ENCODE measurements around the gene GLS. TPM values are rescaled to one million over a fixed set of nuclear protein-coding genes. Genes with fewer than 3 reads are reported as not detected.

Gene GLS
- total and polyA plus RNA-seq, 2 of the 13 experiments (the other 11 are each of a cell fraction or from before 2014, with no cell fraction given) = 78.6 to 183 TPM

DNA sequence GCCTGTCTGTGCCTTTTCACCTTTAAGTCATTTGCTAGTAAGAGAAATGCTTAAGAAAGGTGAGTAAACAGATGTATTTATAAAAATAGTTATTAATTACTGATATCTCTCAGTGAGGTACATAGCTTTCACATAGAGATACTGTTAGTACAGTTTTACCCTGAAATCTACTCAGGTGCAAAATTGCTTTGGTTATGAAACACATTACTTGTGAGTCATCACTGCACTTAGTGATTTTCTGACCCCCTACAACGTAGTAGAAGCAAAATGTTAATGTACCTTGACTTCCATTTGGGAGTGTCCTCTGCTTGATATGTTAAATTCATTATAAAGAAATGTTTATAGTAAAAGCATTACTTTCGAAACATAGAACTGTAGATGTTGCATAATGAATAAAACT, 6.5 kb downstream of the GLS start:
- H2AFZ ChIP-seq (ENCODE audit: low read length) = no peak overlapping the region
- peaks cover 2 to 8% of the 10 kb centered on the region in 2 experiments; a peak in 3 of 5 replicates for H3K36me3 ChIP-seq (replicated peaks in 1 of 2; ENCODE audit: control insufficient read depth in 1 of 2, insufficient read depth in 2 of 2, low read length in 2 of 2)
- H3K9me3 ChIP-seq (ENCODE audit: low read length) = no peaks in the 10 kb centered on the region
- TF ChIP-seq ASH2L (IDR thresholded peaks at IDR 0.05; ENCODE audit: insufficient read length, low read depth, low read length) (no peak), FOSL1 (CRISPR knock-in tag; IDR thresholded peaks at IDR 0.05; ENCODE audit: borderline replicate concordance) (0 out of 2 replicates have a peak, but pooled peaks have one; percentile 15), FOSL2 (CRISPR knock-in tag; IDR thresholded peaks at IDR 0.05) (peak; percentile 57; the same call in 1 of the 2 replicates)
- TF ChIP-seq, protein P1, sequence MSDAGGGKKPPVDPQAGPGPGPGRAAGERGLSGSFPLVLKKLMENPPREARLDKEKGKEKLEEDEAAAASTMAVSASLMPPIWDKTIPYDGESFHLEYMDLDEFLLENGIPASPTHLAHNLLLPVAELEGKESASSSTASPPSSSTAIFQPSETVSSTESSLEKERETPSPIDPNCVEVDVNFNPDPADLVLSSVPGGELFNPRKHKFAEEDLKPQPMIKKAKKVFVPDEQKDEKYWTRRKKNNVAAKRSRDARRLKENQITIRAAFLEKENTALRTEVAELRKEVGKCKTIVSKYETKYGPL (CRISPR knock-in tag; IDR thresholded peaks at IDR 0.05) = 0 out of 2 replicates have a peak, but pooled peaks have one; percentile 62
- in situ Hi-C loops (cut with HindIII; ENCODE audit: extremely low pct_ligation_motif_present, low pct_unique_long_range_greater_than_20kb) = no loop called here
- 64% methylated on average over 2 of the region's 2 CpGs for whole genome bisulfite sequencing (ENCODE audit: low lambda C conversion rate)
- no peak for DNase-seq (ENCODE audit: low spot score)
- no peak for FAIRE-seq
- H4K20me1 ChIP-seq (ENCODE audit: insufficient read depth, low read length) = peaks cover 50% of the 10 kb centered on the region
- BruUV-seq (replicated peaks) = no TSS peak
- H3K4me2 ChIP-seq (ENCODE audit: low read depth, low read length) = peak overlapping the region; percentile 9; the same call in 1 of the 2 replicates
- ChIA-PET POLR2A (interaction anchor here (0.8 to 1.1 kb wide), 2 partner anchors 78 to 128 kb away, joined by 3 to 5 read pairs; no protein-coding TSS in a partner anchor), CTCF (ENCODE audit: low intra/inter-chr PET ratio, low total read pairs) (no interaction called here)
- no peak overlapping the region for H3K27ac ChIP-seq (ENCODE audit: extremely low read length, insufficient read depth, low read length)
- H3K4me3 ChIP-seq (replicated peaks in 1 of 3; ENCODE audit: insufficient read depth in 1 of 3, low read depth in 2 of 3, low read length in 3 of 3) = no peak overlapping the region
- H3K27me3 ChIP-seq (ENCODE audit: control insufficient read depth in 1 of 2, insufficient read depth in 2 of 2, low read length in 2 of 2) = no peaks in the 10 kb centered on the region
- peaks cover 97% of the 10 kb centered on the region for H3K79me2 ChIP-seq (ENCODE audit: insufficient read depth, low read length)
- intact Hi-C loops (cut with micrococcal nuclease; ENCODE audit: unreplicated experiment) = no loop called here
- H3K9ac ChIP-seq (ENCODE audit: insufficient read depth, low read depth, low read length) = no peak overlapping the region
- ATAC-seq = peak; percentile 27; the same call in 1 of the 3 replicates
- H3K4me1 ChIP-seq (ENCODE audit: insufficient read depth, low read length) = peaks cover 82% of the 10 kb centered on the region

DNA sequence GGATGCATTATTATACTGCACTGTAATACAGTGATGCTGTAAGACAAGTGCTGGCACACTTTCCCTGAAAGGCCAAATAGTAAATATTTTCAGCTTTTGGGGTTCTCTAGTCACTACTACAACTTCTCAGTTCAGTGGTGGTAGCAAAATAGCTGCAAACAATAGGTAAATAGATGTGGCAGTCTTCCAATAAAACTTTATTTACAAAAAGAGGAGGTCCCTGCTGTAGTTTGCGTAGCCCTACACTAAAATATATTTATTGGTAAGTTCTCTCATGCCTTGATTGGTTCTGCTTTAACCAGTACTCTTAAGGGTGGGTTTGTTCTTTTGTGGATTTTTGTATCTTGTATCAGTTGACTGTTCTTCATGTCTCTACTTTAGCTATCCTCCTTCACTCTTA, 7.8 kb downstream of the GLS start:
- DNase-seq (ENCODE audit: low spot score) = no peak
- Histone ChIP-seq H3K9me3 (ENCODE audit: low read length) (no peaks in the 10 kb centered on the region), H3K36me3 (replicated peaks in 1 of 2; ENCODE audit: control insufficient read depth in 1 of 2, insufficient read depth in 2 of 2, low read length in 2 of 2) (peaks cover 2 to 8% of the 10 kb centered on the region in 2 experiments; a peak in 3 of 5 replicates), H3K4me2 (ENCODE audit: low read depth, low read length) (no peak overlapping the region), H3K4me3 (replicated peaks in 1 of 3; ENCODE audit: insufficient read depth in 1 of 3, low read depth in 2 of 3, low read length in 3 of 3) (no peak overlapping the region), H4K20me1 (ENCODE audit: insufficient read depth, low read length) (peaks cover 41% of the 10 kb centered on the region), H2AFZ (ENCODE audit: low read length) (no peak overlapping the region), H3K9ac (ENCODE audit: insufficient read depth, low read depth, low read length) (no peak overlapping the region), H3K4me1 (ENCODE audit: insufficient read depth, low read length) (peaks cover 71% of the 10 kb centered on the region), H3K27ac (ENCODE audit: extremely low read length, insufficient read depth, low read length) (no peak overlapping the region), H3K79me2 (ENCODE audit: insufficient read depth, low read length) (peaks cover 97% of the 10 kb centered on the region), H3K27me3 (ENCODE audit: control insufficient read depth in 1 of 2, insufficient read depth in 2 of 2, low read length in 2 of 2) (no peaks in the 10 kb centered on the region)
- ChIA-PET CTCF (ENCODE audit: low intra/inter-chr PET ratio, low total read pairs) (no interaction called here), POLR2A (no interaction called here)
- WGBS (ENCODE audit: low lambda C conversion rate) = 97% methylated on average over 1 of the region's 1 CpG
- TF ChIP-seq, protein P2, sequence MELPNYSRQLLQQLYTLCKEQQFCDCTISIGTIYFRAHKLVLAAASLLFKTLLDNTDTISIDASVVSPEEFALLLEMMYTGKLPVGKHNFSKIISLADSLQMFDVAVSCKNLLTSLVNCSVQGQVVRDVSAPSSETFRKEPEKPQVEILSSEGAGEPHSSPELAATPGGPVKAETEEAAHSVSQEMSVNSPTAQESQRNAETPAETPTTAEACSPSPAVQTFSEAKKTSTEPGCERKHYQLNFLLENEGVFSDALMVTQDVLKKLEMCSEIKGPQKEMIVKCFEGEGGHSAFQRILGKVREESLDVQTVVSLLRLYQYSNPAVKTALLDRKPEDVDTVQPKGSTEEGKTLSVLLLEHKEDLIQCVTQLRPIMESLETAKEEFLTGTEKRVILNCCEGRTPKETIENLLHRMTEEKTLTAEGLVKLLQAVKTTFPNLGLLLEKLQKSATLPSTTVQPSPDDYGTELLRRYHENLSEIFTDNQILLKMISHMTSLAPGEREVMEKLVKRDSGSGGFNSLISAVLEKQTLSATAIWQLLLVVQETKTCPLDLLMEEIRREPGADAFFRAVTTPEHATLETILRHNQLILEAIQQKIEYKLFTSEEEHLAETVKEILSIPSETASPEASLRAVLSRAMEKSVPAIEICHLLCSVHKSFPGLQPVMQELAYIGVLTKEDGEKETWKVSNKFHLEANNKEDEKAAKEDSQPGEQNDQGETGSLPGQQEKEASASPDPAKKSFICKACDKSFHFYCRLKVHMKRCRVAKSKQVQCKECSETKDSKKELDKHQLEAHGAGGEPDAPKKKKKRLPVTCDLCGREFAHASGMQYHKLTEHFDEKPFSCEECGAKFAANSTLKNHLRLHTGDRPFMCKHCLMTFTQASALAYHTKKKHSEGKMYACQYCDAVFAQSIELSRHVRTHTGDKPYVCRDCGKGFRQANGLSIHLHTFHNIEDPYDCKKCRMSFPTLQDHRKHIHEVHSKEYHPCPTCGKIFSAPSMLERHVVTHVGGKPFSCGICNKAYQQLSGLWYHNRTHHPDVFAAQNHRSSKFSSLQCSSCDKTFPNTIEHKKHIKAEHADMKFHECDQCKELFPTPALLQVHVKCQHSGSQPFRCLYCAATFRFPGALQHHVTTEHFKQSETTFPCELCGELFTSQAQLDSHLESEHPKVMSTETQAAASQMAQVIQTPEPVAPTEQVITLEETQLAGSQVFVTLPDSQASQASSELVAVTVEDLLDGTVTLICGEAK (IDR thresholded peaks at IDR 0.05) = peak; percentile 20; the same call in 1 of the 2 replicates
- TF ChIP-seq, protein P2 (CRISPR knock-in tag; IDR thresholded peaks at IDR 0.05) = no peak; the same call in 1 of the 2 replicates
- TF ChIP-seq PHF5A (CRISPR knock-in tag; IDR thresholded peaks at IDR 0.05; ENCODE audit: low read depth, unreplicated experiment) = no peak
- FAIRE-seq = no peak
- intact Hi-C loops (cut with micrococcal nuclease; ENCODE audit: unreplicated experiment) = no loop called here
- in situ Hi-C loops (cut with HindIII; ENCODE audit: extremely low pct_ligation_motif_present, low pct_unique_long_range_greater_than_20kb) = no loop called here
- no peak for ATAC-seq
- BruUV-seq (replicated peaks) = no TSS peak

Measured in HepG2 (cell line).